Upper lobe of left lung (tissue), 4 donors: Measurements from ENCODE around the gene TTF2.

Experiments
- CTCF ChIP-seq, 6 experiments: fragments of 450-650 bp in 4 of 6; fragments of 200-600 bp in 2 of 6; sonication (generic) in 2 of 6; IDR thresholded peaks; one replicate each; pipeline ENCODE4 v1.5.1; 2016 to 2019; ENCODE audit warnings: antibody characterized with exemption in 6 of 6
- POLR2AphosphoS5 ChIP-seq, 2 donors: sonication (generic); formaldehyde crosslinking; IDR thresholded peaks; one replicate each; pipeline ENCODE4 v1.5.1; 2017; ENCODE audit warnings: antibody characterized with exemption in 2 of 2

GRCh38 chr1:117150316-117150715 is 90.2 kb downstream of the TTF2 start:
- TF ChIP-seq POLR2AphosphoS5 (IDR thresholded peaks at IDR 0.05) (no peak), CTCF (IDR thresholded peaks at IDR 0.05) (no peak)
